ENCODE results near the gene NFYC.

NFYC gene

DNA sequence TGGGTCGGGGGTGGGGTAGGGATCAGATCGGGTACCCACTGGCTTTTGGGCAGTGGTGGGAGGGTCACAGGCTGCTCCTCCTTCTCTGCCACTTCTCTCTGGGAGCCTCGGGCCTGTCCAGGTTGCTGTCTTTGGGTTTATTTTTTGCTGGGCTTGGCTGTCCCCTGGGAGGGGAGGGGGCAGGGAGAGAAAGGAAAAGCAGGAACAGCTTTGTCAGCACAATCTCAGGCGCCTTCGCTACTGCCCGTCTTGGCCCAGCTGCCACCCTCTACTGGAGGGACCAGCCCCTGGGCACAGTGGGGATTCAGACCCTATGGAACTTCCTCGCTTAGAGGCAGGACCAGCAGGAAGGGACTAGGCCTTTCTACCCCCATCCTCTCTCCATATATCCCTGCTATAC lies 100.5 kb downstream of the NFYC start:
- H3K4me1 ChIP-seq (ENCODE audit: control insufficient read depth, insufficient read depth, low read length, unreplicated experiment) = peaks cover 2% of the 10 kb centered on the region
- H3K27me3 ChIP-seq (ENCODE audit: insufficient read depth, low read length) = peaks cover 27% of the 10 kb centered on the region
- no peak overlapping the region for H3K4me3 ChIP-seq (ENCODE audit: low read depth, low read length)
- no peak overlapping the region for H3K27ac ChIP-seq (ENCODE audit: low read depth, low read length)
- H2AFZ ChIP-seq (ENCODE audit: low read length, unreplicated experiment) = no peak overlapping the region
- no peaks in the 10 kb centered on the region for H3K36me3 ChIP-seq (ENCODE audit: insufficient read depth, low read length)
- no peaks in the 10 kb centered on the region for H3K79me2 ChIP-seq (ENCODE audit: control insufficient read depth, insufficient read depth, low read length, unreplicated experiment)

DNA sequence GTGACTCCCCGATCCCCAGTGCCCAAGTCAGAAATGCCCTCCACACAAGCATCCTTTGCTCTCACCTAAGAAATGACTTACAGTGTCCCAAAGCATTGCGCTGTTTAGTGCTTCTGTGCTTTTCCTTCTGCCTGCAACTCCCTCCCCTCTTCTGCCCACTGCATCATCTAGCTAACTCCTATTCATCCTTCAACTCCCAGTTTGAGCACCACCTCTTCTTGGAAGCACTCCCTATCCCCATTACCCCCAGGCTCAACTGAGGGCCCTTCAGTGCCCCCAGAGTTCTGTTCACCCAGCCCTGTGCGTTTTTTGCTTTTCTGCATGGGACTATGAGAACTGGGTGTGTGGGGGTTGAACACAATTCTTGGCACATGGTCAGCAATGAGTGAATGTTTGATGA lies 102.1 kb downstream of the NFYC start:
- Histone ChIP-seq H2AFZ (ENCODE audit: low read length, unreplicated experiment) (no peak overlapping the region), H3K27ac (ENCODE audit: low read depth, low read length) (no peak overlapping the region), H3K27me3 (ENCODE audit: insufficient read depth, low read length) (peaks cover 27% of the 10 kb centered on the region)

DNA sequence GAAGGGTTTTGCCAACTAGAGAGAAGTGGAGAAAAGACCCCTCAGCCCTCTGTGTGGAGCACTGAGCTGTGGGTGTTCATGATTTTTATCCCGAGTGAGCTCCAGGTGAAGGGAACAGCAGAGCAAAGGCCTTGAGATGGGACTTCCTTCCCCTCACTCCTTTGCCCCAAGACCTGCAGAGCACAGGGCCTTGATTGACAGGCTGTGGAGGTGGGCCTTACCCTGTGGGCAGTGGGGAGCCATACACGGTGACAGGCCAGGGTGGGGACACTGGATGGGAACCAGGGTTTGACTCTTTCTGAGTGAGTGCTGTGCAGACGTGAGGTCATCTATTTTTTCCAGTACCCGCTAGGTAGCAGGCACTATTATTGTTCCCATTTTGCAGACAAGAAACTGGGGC lies 102.5 kb downstream of the NFYC start:
- Histone ChIP-seq H3K27ac (ENCODE audit: low read depth, low read length) (no peak overlapping the region), H2AFZ (ENCODE audit: low read length, unreplicated experiment) (no peak overlapping the region), H3K27me3 (ENCODE audit: insufficient read depth, low read length) (peaks cover 27% of the 10 kb centered on the region), H3K79me2 (ENCODE audit: control insufficient read depth, insufficient read depth, low read length, unreplicated experiment) (no peaks in the 10 kb centered on the region), H3K4me1 (ENCODE audit: control insufficient read depth, insufficient read depth, low read length, unreplicated experiment) (peaks cover 5% of the 10 kb centered on the region), H3K36me3 (ENCODE audit: insufficient read depth, low read length) (no peaks in the 10 kb centered on the region), H3K4me3 (ENCODE audit: low read depth, low read length) (no peak overlapping the region)

More for the DNA sequence above, 102.1 kb downstream of the NFYC start:
- H3K4me3 ChIP-seq (ENCODE audit: low read depth, low read length) = no peak overlapping the region
- no peaks in the 10 kb centered on the region for H3K79me2 ChIP-seq (ENCODE audit: control insufficient read depth, insufficient read depth, low read length, unreplicated experiment)
- no peaks in the 10 kb centered on the region for H3K36me3 ChIP-seq (ENCODE audit: insufficient read depth, low read length)
- H3K4me1 ChIP-seq (ENCODE audit: control insufficient read depth, insufficient read depth, low read length, unreplicated experiment) = peaks cover 5% of the 10 kb centered on the region

DNA sequence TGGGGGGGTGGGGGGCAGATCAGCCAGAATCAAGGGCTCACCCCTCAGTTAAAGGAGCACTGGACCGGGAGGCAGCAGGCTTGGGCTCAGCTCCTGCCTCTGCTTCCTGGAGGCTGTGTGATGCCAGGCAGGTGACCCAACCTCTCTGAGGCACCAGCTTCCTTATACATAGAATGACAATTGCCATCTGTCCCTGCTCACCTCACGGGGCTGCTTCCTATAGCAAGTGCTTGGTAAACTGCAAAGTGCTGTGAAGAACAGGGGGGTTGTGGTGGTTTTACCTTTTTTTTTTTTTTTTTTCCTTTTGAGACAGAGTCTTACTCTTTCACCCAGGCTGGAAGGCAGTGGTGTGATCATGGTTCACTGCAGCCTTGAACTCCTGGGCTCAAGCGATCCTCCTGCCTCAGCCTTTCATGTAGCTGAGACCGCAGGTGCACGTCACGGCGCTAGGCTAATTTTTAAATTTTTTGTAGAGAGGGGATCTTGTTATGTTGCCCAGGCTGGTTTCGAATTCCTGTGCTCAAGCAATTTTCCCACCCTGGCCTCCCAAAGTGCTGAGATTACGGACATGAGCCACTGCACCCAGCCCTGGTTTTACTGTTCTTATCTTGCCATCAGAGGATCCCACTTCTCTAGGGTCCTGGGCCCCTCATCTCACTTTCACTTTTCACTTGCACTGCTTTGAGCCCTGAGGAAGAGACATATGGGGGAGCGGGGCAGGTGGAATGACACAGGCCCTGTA lies 103.6 kb downstream of the NFYC start:
- Histone ChIP-seq H3K4me1 (ENCODE audit: control insufficient read depth, insufficient read depth, low read length, unreplicated experiment) (peaks cover 5% of the 10 kb centered on the region), H2AFZ (ENCODE audit: low read length, unreplicated experiment) (no peak overlapping the region), H3K4me3 (ENCODE audit: low read depth, low read length) (no peak overlapping the region), H3K36me3 (ENCODE audit: insufficient read depth, low read length) (no peaks in the 10 kb centered on the region), H3K79me2 (ENCODE audit: control insufficient read depth, insufficient read depth, low read length, unreplicated experiment) (no peaks in the 10 kb centered on the region), H3K27ac (ENCODE audit: low read depth, low read length) (no peak overlapping the region), H3K27me3 (ENCODE audit: insufficient read depth, low read length) (peaks cover 21% of the 10 kb centered on the region)

DNA sequence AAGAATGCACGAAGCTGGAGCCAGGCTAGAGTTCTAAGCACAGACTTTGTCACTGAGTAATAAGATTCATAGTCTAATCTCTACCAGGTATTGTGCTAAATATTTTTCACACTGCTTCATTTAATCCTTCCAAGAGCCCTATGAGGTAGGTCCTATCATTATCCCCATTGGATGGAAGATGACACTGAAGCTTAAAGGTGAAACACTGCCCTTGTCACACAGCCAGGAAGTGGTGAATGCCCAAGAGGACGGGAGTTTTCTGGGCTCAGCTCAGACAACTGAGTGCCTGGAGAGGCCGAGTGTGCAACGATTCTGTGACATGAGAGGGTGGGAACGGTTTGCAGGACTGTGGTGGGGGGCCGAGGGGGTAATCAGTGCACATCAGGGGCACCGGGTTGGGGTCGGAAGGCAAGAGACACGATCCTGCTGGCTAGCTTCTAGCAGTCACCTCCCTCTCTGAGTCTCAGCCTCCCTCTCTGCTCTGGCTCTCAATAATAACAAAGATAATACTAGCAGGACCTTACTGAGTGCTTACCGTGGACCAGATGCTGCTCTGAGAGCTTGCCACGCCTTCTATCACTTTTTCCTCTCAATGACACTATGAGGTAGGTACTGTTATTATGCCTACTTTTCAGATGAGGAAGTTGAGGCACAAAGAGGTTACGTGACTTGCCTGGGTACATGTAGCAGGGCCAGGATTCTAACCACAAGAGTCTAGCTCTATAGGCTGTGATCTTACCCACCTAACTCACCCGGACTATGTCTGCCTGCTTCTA lies 104.5 kb downstream of the NFYC start:
- H3K79me2 ChIP-seq (ENCODE audit: control insufficient read depth, insufficient read depth, low read length, unreplicated experiment) = no peaks in the 10 kb centered on the region
- no peak overlapping the region for H2AFZ ChIP-seq (ENCODE audit: low read length, unreplicated experiment)
- no peaks in the 10 kb centered on the region for H3K36me3 ChIP-seq (ENCODE audit: insufficient read depth, low read length)
- H3K4me3 ChIP-seq (ENCODE audit: low read depth, low read length) = no peak overlapping the region
- H3K27me3 ChIP-seq (ENCODE audit: insufficient read depth, low read length) = peaks cover 19% of the 10 kb centered on the region; the same call in 1 of the 2 replicates
- H3K4me1 ChIP-seq (ENCODE audit: control insufficient read depth, insufficient read depth, low read length, unreplicated experiment) = peaks cover 5% of the 10 kb centered on the region
- H3K27ac ChIP-seq (ENCODE audit: low read depth, low read length) = no peak overlapping the region

DNA sequence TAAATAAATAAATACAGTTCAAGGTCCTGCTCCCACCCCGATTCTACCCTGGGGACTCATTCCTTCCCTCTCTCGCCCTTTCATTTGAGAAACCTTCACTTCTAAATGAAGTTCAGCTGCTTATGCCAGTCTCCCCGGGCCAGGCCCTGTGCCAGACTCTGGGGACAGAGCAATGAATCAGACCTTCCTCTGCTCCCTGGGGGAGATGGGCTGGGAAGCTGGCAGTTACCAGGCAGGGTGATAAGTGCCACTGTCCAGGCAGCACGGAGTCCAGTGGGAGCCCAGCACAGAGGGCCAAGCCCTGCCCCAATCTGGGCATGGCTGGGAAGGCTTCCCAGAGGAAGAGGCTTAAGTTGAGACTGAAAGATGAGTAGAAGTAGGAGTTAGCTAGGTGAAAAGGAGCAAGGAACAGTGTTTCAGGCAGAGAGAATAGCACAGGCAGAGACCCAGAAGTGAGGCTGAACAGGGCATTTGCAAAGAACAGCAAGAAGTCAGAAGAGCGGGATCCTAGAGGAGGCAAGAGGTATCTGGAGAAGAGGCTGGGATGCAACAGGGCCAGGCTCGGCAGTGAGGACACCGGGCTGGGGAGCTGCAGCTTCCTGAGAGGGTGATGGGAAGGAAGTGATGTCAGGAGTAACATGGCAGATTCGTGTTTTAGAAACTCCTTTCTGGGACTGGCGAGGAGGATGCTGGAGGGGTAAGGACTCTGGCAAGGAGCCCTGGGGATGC lies 105.6 kb downstream of the NFYC start:
- Histone ChIP-seq H3K27me3 (ENCODE audit: insufficient read depth, low read length) (peaks cover 29% of the 10 kb centered on the region; the same call in 1 of the 2 replicates), H2AFZ (ENCODE audit: low read length, unreplicated experiment) (no peak overlapping the region), H3K4me3 (ENCODE audit: low read depth, low read length) (no peak overlapping the region), H3K27ac (ENCODE audit: low read depth, low read length) (no peak overlapping the region), H3K79me2 (ENCODE audit: control insufficient read depth, insufficient read depth, low read length, unreplicated experiment) (no peaks in the 10 kb centered on the region), H3K4me1 (ENCODE audit: control insufficient read depth, insufficient read depth, low read length, unreplicated experiment) (peaks cover 10% of the 10 kb centered on the region), H3K36me3 (ENCODE audit: insufficient read depth, low read length) (no peaks in the 10 kb centered on the region)

DNA sequence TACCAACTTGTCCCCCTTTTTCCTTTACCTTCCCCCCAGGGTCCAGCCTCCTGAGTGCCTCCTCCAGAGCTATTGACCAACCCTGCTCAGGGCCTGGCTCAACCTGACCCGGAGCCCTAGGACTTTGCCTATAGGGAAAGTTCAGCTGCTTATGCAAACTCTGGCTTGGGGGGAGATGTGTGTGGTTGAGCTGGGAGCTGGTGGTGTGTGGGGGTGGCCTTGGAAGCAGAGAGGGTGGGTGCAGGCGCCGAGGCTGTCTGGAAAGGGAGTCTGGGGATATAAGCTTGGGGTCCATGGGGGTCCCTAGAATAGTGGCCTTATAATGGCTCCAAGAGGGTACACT lies 106.1 kb downstream of the NFYC start:
- Histone ChIP-seq H3K79me2 (ENCODE audit: control insufficient read depth, insufficient read depth, low read length, unreplicated experiment) (no peaks in the 10 kb centered on the region), H3K4me1 (ENCODE audit: control insufficient read depth, insufficient read depth, low read length, unreplicated experiment) (peaks cover 10% of the 10 kb centered on the region), H3K4me3 (ENCODE audit: low read depth, low read length) (no peak overlapping the region), H3K27me3 (ENCODE audit: insufficient read depth, low read length) (peaks cover 29% of the 10 kb centered on the region; the same call in 1 of the 2 replicates), H2AFZ (ENCODE audit: low read length, unreplicated experiment) (no peak overlapping the region), H3K36me3 (ENCODE audit: insufficient read depth, low read length) (no peaks in the 10 kb centered on the region), H3K27ac (ENCODE audit: low read depth, low read length) (no peak overlapping the region)

DNA sequence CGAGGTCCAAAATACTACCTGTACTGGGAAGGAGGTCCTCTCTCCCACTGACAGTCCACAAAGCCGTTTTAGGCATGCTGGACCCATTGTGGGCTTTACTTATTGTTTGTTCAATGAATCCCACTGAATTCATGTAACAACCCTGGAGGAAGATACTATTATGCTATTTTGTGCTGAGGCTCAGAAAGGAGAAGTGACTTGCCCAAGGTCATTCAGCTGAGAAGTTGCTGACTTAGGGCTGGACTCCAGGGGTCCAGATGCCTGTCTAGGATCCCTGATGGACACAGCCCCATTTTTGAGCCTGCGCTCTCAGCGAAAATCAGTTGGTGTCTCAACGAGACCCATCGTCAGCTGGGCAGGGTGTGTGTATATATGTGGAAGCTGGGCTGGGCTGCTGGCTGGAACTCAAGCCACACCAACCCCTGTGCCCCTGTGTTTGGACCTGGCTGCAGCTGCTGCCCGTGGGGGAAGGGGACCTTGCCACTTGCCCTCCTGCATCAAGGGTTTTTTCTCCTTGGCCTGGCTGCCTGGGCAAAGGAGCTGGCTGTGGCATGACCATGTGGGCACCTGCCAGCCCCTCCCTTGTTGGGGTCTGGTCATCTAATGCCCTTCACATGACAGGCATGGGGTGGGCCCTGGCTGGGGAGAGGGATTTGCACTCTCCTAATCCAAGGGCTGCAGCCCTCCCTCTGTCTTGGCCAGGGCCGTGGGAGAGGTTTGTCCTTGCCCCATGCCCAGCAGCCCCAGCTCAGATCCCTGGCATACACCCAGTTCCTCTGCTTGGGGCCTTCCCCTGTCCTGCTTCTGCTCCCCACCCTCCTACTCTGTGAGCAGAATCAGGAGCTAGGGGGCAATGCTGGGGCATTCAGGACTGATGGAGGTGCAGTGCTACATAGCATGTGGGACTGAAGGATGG lies 107.1 kb downstream of the NFYC start:
- H3K27me3 ChIP-seq (ENCODE audit: insufficient read depth, low read length) = peaks cover 24% of the 10 kb centered on the region; the same call in 1 of the 2 replicates
- no peak overlapping the region for H3K4me3 ChIP-seq (ENCODE audit: low read depth, low read length)
- no peak overlapping the region for H3K27ac ChIP-seq (ENCODE audit: low read depth, low read length)
- H3K36me3 ChIP-seq (ENCODE audit: insufficient read depth, low read length) = no peaks in the 10 kb centered on the region
- no peaks in the 10 kb centered on the region for H3K79me2 ChIP-seq (ENCODE audit: control insufficient read depth, insufficient read depth, low read length, unreplicated experiment)
- no peak overlapping the region for H2AFZ ChIP-seq (ENCODE audit: low read length, unreplicated experiment)
- H3K4me1 ChIP-seq (ENCODE audit: control insufficient read depth, insufficient read depth, low read length, unreplicated experiment) = peaks cover 10% of the 10 kb centered on the region

DNA sequence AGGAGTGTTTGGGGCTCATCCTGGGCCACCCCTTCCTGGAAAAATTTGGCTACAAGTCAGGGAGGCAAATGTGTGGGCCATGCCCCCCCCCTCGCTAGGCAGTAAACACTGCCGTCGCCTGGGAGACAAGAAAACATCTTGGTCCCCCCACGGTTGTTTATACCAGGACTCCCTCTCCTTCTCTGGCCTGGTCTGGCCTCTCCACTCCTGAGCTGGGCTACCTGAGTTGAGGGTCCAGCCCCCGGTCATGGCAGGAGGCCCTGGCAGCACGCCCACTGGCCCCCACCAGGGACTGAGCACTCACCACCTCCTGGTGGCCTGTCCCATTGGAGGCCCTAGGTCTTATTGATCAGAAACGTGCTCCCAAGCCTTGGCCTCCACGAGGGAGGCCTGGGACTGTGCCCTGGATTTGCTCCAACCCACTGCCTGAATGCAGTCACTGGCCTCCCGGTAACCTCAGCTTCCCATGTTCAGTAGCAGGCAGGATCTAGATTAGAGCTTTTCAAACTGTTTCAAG lies 107.9 kb downstream of the NFYC start:
- Histone ChIP-seq H3K36me3 (ENCODE audit: insufficient read depth, low read length) (no peaks in the 10 kb centered on the region), H3K27ac (ENCODE audit: low read depth, low read length) (no peak overlapping the region), H3K4me3 (ENCODE audit: low read depth, low read length) (no peak overlapping the region), H3K4me1 (ENCODE audit: control insufficient read depth, insufficient read depth, low read length, unreplicated experiment) (peaks cover 10% of the 10 kb centered on the region), H3K79me2 (ENCODE audit: control insufficient read depth, insufficient read depth, low read length, unreplicated experiment) (no peaks in the 10 kb centered on the region), H2AFZ (ENCODE audit: low read length, unreplicated experiment) (no peak overlapping the region), H3K27me3 (ENCODE audit: insufficient read depth, low read length) (peaks cover 19% of the 10 kb centered on the region; the same call in 1 of the 2 replicates)

DNA sequence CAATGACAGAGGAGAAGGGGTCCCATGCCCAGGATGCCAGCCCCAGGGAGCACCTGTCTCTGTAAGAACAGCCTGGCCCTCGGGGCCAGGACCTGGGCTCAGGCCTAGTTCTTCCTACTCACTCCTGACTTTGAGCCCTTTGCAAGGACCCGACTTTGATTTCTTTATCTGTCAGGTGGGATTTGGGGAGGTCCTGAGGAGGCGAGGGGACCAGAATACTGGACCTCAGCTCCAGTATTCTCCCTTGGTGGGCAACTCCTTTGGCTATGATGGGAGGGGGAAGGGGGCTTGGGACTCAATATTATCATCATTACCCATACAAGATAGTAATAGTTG lies 110.2 kb downstream of the NFYC start:
- H3K27ac ChIP-seq (ENCODE audit: low read depth, low read length) = no peak overlapping the region
- peaks cover 19% of the 10 kb centered on the region; the same call in 1 of the 2 replicates for H3K27me3 ChIP-seq (ENCODE audit: insufficient read depth, low read length)
- H3K4me1 ChIP-seq (ENCODE audit: control insufficient read depth, insufficient read depth, low read length, unreplicated experiment) = peaks cover 10% of the 10 kb centered on the region
- H3K79me2 ChIP-seq (ENCODE audit: control insufficient read depth, insufficient read depth, low read length, unreplicated experiment) = no peaks in the 10 kb centered on the region
- H2AFZ ChIP-seq (ENCODE audit: low read length, unreplicated experiment) = peak overlapping the region; percentile 63
- peak overlapping the region; percentile 71 for H3K4me3 ChIP-seq (ENCODE audit: low read depth, low read length)
- no peaks in the 10 kb centered on the region for H3K36me3 ChIP-seq (ENCODE audit: insufficient read depth, low read length)

All from ACC112 (cell line).